C4-2B (cell line): ENCODE measurements around the gene PPFIA3.
A peak's percentile ranks its signal among the peaks of the same experiment; 100 is the strongest.

ENCODE experiments used
- H3K27ac ChIP-seq: fragments of 450-650 bp; 2 replicates; pipeline ENCODE4 v1.5.1; 2017
- ZFX ChIP-seq: fragments of 450-650 bp; IDR thresholded peaks from 2 replicates; pipeline ENCODE4 v1.6.1; 2017
- TF ChIP-seq, protein P1 (sequence below): fragments of 450-650 bp; conservative IDR thresholded peaks from 2 replicates; pipeline ENCODE4 v1.5.1; 2017; ENCODE audit warnings: mild to moderate bottlenecking

The PPFIA3 gene

GRCh38 chr19:49155005-49155819, 35.9 kb downstream of the PPFIA3 start, which contains the start of gene HRC:
HRC (minus strand) TSS chr19:49155396; CDS start chr19:49155237, 159 bp downstream.
- no peak within 1 kb of the TSS for H3K27ac ChIP-seq
- TF ChIP-seq ZFX = no peak
- TF ChIP-seq, protein P1, sequence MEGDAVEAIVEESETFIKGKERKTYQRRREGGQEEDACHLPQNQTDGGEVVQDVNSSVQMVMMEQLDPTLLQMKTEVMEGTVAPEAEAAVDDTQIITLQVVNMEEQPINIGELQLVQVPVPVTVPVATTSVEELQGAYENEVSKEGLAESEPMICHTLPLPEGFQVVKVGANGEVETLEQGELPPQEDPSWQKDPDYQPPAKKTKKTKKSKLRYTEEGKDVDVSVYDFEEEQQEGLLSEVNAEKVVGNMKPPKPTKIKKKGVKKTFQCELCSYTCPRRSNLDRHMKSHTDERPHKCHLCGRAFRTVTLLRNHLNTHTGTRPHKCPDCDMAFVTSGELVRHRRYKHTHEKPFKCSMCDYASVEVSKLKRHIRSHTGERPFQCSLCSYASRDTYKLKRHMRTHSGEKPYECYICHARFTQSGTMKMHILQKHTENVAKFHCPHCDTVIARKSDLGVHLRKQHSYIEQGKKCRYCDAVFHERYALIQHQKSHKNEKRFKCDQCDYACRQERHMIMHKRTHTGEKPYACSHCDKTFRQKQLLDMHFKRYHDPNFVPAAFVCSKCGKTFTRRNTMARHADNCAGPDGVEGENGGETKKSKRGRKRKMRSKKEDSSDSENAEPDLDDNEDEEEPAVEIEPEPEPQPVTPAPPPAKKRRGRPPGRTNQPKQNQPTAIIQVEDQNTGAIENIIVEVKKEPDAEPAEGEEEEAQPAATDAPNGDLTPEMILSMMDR = no peak

DNA sequence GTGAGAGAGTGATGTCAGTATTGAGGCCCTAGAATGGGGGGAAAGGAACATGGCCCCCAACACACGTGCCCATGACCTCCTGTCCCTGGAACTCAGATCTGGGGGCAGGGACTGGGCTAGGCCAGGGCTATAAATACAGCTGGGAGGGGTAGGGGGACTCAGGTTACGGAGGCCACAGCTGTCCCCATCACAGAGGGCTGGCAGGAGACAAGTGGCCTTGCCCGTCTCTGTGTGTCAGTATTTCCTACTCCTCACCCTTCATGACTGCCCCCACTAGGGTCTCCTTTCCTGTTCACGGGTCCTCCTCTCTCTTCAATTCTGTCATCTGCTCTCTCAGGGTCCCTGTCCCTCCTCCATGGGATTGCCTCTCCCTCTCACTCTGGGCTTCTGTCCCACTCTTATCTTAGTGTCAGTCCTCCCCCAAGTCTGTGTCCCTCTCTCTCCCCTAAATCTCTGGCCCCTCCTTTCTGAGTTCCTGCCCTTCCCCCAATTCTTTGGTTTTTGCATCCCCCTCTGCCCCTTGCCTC, 36.5 kb downstream of the PPFIA3 start:
- no peak for TF ChIP-seq ZFX
- TF ChIP-seq, protein P1 = no peak
- H3K27ac ChIP-seq = no peak overlapping the region

DNA sequence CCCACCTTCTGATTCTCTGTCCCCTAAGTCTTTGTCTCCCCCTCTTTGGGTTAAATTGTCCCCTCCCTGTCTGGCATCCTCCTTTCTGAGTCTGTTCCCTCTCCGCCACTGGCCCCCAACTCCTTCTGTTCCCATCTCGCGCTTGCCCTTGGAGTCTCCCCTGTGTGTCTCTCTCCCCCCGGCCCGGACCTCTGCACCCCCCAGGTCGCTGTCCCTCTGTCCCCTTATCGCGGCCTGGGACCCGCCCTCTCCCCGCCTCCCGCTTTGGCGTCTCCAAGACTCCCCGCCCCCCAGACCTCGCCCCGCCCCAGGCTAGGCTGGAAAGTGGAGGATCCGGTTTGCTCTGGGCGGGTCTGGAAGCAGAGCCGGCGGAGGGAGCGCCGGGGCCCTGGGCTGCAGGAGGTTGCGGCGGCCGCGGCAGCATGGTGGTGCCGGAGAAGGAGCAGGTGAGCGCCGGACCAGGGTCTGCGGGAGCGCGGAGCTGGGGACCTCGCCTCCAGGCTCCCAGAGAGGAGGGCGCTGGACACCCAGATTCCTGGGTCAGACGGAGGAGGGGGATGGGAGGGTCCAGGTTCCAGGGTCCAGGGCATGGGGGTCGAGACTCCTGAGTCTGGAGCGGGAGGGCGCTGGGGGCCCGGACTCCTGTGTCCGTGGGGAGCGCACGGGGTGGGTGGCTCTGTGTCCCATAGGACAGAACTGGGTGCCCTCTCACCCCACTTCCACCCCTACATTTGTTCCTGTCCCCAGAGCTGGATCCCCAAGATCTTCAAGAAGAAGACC, 38.3 kb downstream of the PPFIA3 start, which contains the start of gene TRPM4:
TRPM4 (plus strand) TSS at position 348 of the 780 bp plus-strand sequence; CDS start at position 423, 75 bp downstream.
- H3K27ac ChIP-seq = peak within 1 kb of the TSS; percentile 98
- peak; percentile 41; the same call in 1 of the 2 replicates for TF ChIP-seq ZFX
- TF ChIP-seq, protein P1 = no peak

DNA sequence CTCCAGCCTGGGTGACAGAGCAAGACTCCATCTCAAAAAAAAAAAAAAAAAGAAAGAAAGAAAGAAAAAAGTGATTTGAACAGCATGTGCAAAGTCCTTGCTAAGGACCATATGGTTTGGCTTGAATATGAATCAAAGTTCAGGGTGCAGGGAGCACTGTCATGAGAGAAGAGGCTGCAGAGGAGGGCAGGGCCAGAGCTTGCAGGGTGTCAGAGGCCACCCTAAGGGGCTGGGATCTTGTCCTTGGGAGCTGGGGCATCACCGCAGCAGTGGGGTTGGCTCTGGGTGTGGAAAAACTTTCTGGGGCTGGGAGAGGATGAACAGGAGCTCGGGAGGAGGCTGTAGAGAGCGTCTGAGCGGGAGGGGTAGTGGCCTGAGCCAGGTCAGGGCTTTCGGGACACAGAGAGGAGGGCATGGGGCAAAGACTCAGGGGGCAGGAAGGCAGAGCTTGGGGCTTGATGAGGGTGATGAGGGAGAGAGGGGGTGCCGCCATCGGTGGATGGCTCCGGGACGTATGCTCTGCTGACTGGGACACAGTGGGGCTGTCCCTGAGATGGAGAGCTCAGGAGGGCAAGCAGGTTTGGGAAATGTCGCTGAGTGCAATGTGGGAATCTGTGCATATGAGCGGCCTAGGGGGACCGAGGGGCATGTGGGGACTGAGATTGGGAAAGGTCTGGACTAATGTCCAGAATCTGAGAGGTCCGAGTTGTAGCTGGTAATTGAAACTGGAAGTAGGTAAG, 41.3 kb downstream of the PPFIA3 start:
- TF ChIP-seq ZFX = no peak
- TF ChIP-seq, protein P1 = no peak
- no peak overlapping the region for H3K27ac ChIP-seq

DNA sequence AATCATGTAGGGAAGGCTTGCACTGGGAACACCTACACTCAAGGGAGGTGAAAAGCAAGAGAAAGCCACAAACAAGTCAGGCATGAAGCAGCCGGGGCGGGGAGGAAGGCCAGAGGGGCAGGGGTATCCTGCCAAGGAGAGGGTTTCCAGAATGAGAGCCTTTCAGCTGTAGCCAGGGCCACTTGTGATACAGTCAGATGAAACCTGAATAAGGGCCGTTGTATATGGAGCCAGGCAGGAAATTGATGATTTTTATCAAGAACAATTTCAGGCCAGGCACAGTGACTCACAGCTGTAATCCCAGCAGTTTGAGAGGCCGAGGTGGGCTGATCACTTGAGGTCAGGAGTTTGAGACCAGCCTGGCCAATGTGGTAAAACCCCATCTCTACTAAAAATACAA, 42.6 kb downstream of the PPFIA3 start:
- no peak overlapping the region for H3K27ac ChIP-seq
- no peak for TF ChIP-seq ZFX
- TF ChIP-seq, protein P1 = no peak

GRCh38 chr19:49165111-49165750, 45.9 kb downstream of the PPFIA3 start:
- H3K27ac ChIP-seq = peak overlapping the region; percentile 98
- peak; percentile 91; the same call in 1 of the 2 replicates for TF ChIP-seq ZFX
- TF ChIP-seq, protein P1 = no peak
